ENCODE data around the gene ZNF441. TPM values are rescaled to one million over a fixed set of nuclear protein-coding genes. Genes with fewer than 3 reads are reported as not detected.

Gene ZNF441
- total and polyA plus RNA-seq, 10 of the 15 experiments (the other 5 are each of a cell fraction or from before 2014, with no cell fraction given): 1.0 to 9.4 (median 4.3) TPM

GRCh38 chr19:11798391-11799330, 31.9 kb downstream of the ZNF441 start, which contains the start of gene ZNF491 (continued):
- TF ChIP-seq, protein P1, sequence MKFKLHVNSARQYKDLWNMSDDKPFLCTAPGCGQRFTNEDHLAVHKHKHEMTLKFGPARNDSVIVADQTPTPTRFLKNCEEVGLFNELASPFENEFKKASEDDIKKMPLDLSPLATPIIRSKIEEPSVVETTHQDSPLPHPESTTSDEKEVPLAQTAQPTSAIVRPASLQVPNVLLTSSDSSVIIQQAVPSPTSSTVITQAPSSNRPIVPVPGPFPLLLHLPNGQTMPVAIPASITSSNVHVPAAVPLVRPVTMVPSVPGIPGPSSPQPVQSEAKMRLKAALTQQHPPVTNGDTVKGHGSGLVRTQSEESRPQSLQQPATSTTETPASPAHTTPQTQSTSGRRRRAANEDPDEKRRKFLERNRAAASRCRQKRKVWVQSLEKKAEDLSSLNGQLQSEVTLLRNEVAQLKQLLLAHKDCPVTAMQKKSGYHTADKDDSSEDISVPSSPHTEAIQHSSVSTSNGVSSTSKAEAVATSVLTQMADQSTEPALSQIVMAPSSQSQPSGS (IDR thresholded peaks at IDR 0.05; ENCODE audit: low read length): no peak
- TF ChIP-seq KAT2A (conservative IDR thresholded peaks at IDR 0.05; ENCODE audit: control insufficient read depth, low read depth, low read length) (no peak), POLR2AphosphoS2 (IDR thresholded peaks at IDR 0.05; ENCODE audit: low read depth, low read length) (no peak), SIX5 (IDR thresholded peaks at IDR 0.05; ENCODE audit: low read depth, low read length, severe bottlenecking) (no peak), SMAD1 (IDR thresholded peaks at IDR 0.05; ENCODE audit: low read depth, partially characterized antibody) (no peak), MYB (IDR thresholded peaks at IDR 0.05; ENCODE audit: borderline replicate concordance, low read depth, low read length) (no peak), ZNF592 (IDR thresholded peaks at IDR 0.05) (no peak), SMARCA5 (IDR thresholded peaks at IDR 0.05) (0 out of 2 replicates have a peak, but pooled peaks have one; percentile 58), HDAC6 (IDR thresholded peaks at IDR 0.05; ENCODE audit: unreplicated experiment) (no peak), ZZZ3 (IDR thresholded peaks at IDR 0.05; ENCODE audit: control insufficient read depth, insufficient read length, low read depth) (no peak), EED (IDR thresholded peaks at IDR 0.05; ENCODE audit: low read depth) (no peak), ASH2L (IDR thresholded peaks at IDR 0.05; ENCODE audit: borderline replicate concordance, low read depth) (no peak), MEF2B (IDR thresholded peaks at IDR 0.05; ENCODE audit: partially characterized antibody, poor library complexity, severe bottlenecking) (no peak), IRF4 (IDR thresholded peaks at IDR 0.05; ENCODE audit: low read depth, low read length) (no peak), HDGF (IDR thresholded peaks at IDR 0.05) (no peak), CREB1 (IDR thresholded peaks at IDR 0.05; ENCODE audit: low read depth) (0 out of 2 replicates have a peak, but pooled peaks have one; percentile 43), BHLHE40 (IDR thresholded peaks at IDR 0.05; ENCODE audit: borderline replicate concordance in 1 of 2, low read depth in 2 of 2, low read length in 1 of 2) (peak in 1 of 2 experiments; percentile 19; a peak in 1 of 4 replicates), CHD1 (IDR thresholded peaks at IDR 0.05; ENCODE audit: low read depth, low read length) (no peak), ZSCAN29 (IDR thresholded peaks at IDR 0.05) (no peak), MTA3 (IDR thresholded peaks at IDR 0.05; ENCODE audit: borderline replicate concordance, low read length) (no peak), POLR2A (IDR thresholded peaks at IDR 0.05; ENCODE audit: low read depth, low read length) (peak; percentile 84), STAT1 (conservative IDR thresholded peaks at IDR 0.05) (no peak)
